Neural cell (in vitro differentiated cells): ENCODE data around the gene NFIA. TPM values are rescaled to one million over a fixed set of nuclear protein-coding genes. Genes with fewer than 3 reads are reported as not detected.

Experiments
- H2AFZ ChIP-seq: fragments of 200-600, 300-800 bp; sonication (generic), shearing (Covaris generic); 2 replicates; pipeline ENCODE4 v1.6.0; 2014; ENCODE audit warnings: low read depth, mild to moderate bottlenecking, antibody characterized with exemption, low read length, moderate library complexity
- H3F3A ChIP-seq: fragments of 200-600 bp; shearing (Covaris generic); 2 replicates; pipeline ENCODE4 v1.6.1; 2016; ENCODE audit warnings: mild to moderate bottlenecking, moderate library complexity, mixed read lengths, antibody characterized with exemption, low read length; ENCODE audit not compliant: insufficient read depth, poor library complexity, severe bottlenecking
- H3K27ac ChIP-seq: fragments of 200-600, 300-800 bp; sonication (generic), shearing (Covaris generic); 2 replicates; pipeline ENCODE4 v1.5.1; 2014; ENCODE audit warnings: mild to moderate bottlenecking, low read length, moderate library complexity
- H3K27me3 ChIP-seq: fragments of 300-800, 200-600 bp; sonication (generic), shearing (Covaris generic); 2 replicates; pipeline ENCODE4 v1.6.0; 2014; ENCODE audit warnings: mild to moderate bottlenecking, low read depth, low read length, moderate library complexity; ENCODE audit not compliant: insufficient read depth
- H3K36me3 ChIP-seq: fragments of 300-800, 200-600 bp; sonication (generic), shearing (Covaris generic); 2 replicates; pipeline ENCODE4 v1.5.1; 2014; ENCODE audit warnings: mild to moderate bottlenecking, antibody characterized with exemption, low read length, moderate library complexity; ENCODE audit not compliant: insufficient read depth
- H3K4me2 ChIP-seq: fragments of 300-800, 200-600 bp; sonication (generic), shearing (Covaris generic); 2 replicates; pipeline ENCODE4 v1.6.0; 2014; ENCODE audit warnings: mild to moderate bottlenecking, low read length
- H3K4me3 ChIP-seq: fragments of 300-800, 200-600 bp; sonication (generic), shearing (Covaris generic); 2 replicates; pipeline ENCODE4 v1.5.1; 2014; ENCODE audit warnings: mild to moderate bottlenecking, low read length, moderate library complexity
- H3K79me2 ChIP-seq: fragments of 200-600 bp; shearing (Covaris generic); replicated peaks from 2 replicates; pipeline ENCODE4 v1.6.0; 2014; ENCODE audit warnings: mild to moderate bottlenecking, low read length, moderate library complexity; ENCODE audit not compliant: insufficient read depth
- H3K9ac ChIP-seq: fragments of 300-800, 200-600 bp; sonication (generic), shearing (Covaris generic); 2 replicates; pipeline ENCODE4 v1.6.1; 2016; ENCODE audit warnings: mild to moderate bottlenecking, low read length, mixed read lengths
- H3K9me2 ChIP-seq: fragments of 200-600 bp; shearing (Covaris generic); 2 replicates; pipeline ENCODE4 v1.6.1; 2016; ENCODE audit warnings: mild to moderate bottlenecking, low read length, mixed read lengths; ENCODE audit not compliant: insufficient read depth
- H3K9me3 ChIP-seq: fragments of 200-600, 300-800 bp; sonication (generic), shearing (Covaris generic); 2 replicates; pipeline ENCODE4 v1.6.1; 2016; ENCODE audit warnings: mild to moderate bottlenecking, mixed run types, low read length, moderate library complexity, mixed read lengths
- H4K20me1 ChIP-seq: fragments of 200-600 bp; shearing (Covaris generic); 2 replicates; pipeline ENCODE4 v1.6.1; 2016; ENCODE audit warnings: mild to moderate bottlenecking, mixed run types; ENCODE audit not compliant: insufficient read depth
- EP300 ChIP-seq: fragments of 450-650 bp; conservative IDR thresholded peaks from 2 replicates; pipeline ENCODE4 v1.6.1; 2014; ENCODE audit warnings: antibody characterized with exemption, mild to moderate bottlenecking, moderate library complexity; ENCODE audit not compliant: poor library complexity, severe bottlenecking
- EZH2 ChIP-seq: fragments of 200-600, 300-800 bp; shearing (Covaris generic), sonication (generic); IDR thresholded peaks from 2 replicates; pipeline ENCODE4 v1.6.1; 2014; ENCODE audit warnings: antibody characterized with exemption, low read length, borderline replicate concordance, mild to moderate bottlenecking; ENCODE audit not compliant: insufficient read depth, poor library complexity, severe bottlenecking
- MXI1 ChIP-seq: fragments of 450-650 bp; conservative IDR thresholded peaks from 2 replicates; pipeline ENCODE4 v1.6.1; 2014; ENCODE audit warnings: antibody characterized with exemption, mild to moderate bottlenecking; ENCODE audit not compliant: poor library complexity, severe bottlenecking
- POLR2AphosphoS5 ChIP-seq: IDR thresholded peaks from 2 replicates; pipeline ENCODE4 v1.6.1; 2012
- RAD21 ChIP-seq: fragments of 450-650 bp; conservative IDR thresholded peaks from 2 replicates; pipeline ENCODE4 v1.6.1; 2014; ENCODE audit warnings: antibody characterized with exemption, mild to moderate bottlenecking, moderate library complexity
- SMC3 ChIP-seq: fragments of 450-650 bp; conservative IDR thresholded peaks from 2 replicates; pipeline ENCODE4 v1.6.1; 2014; ENCODE audit warnings: antibody characterized with exemption, mild to moderate bottlenecking, moderate library complexity; ENCODE audit not compliant: poor library complexity
- TAF1 ChIP-seq: IDR thresholded peaks from 2 replicates; pipeline ENCODE4 v1.6.1; 2012; ENCODE audit warnings: low read depth
- polyA plus RNA-seq: library from polyadenylated mRNA; depleted of rRNA; stranded (reverse); fragments of >200 nt; gene quantifications from 2 replicates; pipeline ENCODE4 v1.2.3, GENCODE V29; 2014
- TF ChIP-seq, protein P1 (sequence below): IDR thresholded peaks from 2 replicates; pipeline ENCODE4 v1.6.1; 2012; ENCODE audit warnings: borderline replicate concordance
- TF ChIP-seq, protein P2 (sequence below): fragments of 450-650 bp; IDR thresholded peaks from 2 replicates; pipeline ENCODE4 v1.5.1; 2014; ENCODE audit warnings: antibody characterized with exemption, mild to moderate bottlenecking, moderate library complexity; ENCODE audit not compliant: poor library complexity, severe bottlenecking

The NFIA gene
- polyA plus RNA-seq, 1 donor from 2014 or later: 0.47 TPM

GRCh38 chr1:61330018-61330417 is 247.7 kb downstream of the NFIA start:
- Histone ChIP-seq H3K79me2 (no peaks in the 10 kb centered on the region), H4K20me1 (no peaks in the 10 kb centered on the region), H3K4me2 (no peak overlapping the region), H3K27me3 (no peaks in the 10 kb centered on the region), H3K9me2 (no peaks in the 10 kb centered on the region), H3K4me3 (no peak overlapping the region), H3K9me3 (no peaks in the 10 kb centered on the region), H3K27ac (no peak overlapping the region), H3F3A (no peaks in the 10 kb centered on the region), H2AFZ (no peak overlapping the region), H3K36me3 (no peaks in the 10 kb centered on the region), H3K9ac (no peak overlapping the region)
- TF ChIP-seq RAD21 (no peak), MXI1 (no peak), EZH2 (no peak), POLR2AphosphoS5 (no peak), TAF1 (no peak), SMC3 (no peak), EP300 (no peak)
- TF ChIP-seq, protein P1, sequence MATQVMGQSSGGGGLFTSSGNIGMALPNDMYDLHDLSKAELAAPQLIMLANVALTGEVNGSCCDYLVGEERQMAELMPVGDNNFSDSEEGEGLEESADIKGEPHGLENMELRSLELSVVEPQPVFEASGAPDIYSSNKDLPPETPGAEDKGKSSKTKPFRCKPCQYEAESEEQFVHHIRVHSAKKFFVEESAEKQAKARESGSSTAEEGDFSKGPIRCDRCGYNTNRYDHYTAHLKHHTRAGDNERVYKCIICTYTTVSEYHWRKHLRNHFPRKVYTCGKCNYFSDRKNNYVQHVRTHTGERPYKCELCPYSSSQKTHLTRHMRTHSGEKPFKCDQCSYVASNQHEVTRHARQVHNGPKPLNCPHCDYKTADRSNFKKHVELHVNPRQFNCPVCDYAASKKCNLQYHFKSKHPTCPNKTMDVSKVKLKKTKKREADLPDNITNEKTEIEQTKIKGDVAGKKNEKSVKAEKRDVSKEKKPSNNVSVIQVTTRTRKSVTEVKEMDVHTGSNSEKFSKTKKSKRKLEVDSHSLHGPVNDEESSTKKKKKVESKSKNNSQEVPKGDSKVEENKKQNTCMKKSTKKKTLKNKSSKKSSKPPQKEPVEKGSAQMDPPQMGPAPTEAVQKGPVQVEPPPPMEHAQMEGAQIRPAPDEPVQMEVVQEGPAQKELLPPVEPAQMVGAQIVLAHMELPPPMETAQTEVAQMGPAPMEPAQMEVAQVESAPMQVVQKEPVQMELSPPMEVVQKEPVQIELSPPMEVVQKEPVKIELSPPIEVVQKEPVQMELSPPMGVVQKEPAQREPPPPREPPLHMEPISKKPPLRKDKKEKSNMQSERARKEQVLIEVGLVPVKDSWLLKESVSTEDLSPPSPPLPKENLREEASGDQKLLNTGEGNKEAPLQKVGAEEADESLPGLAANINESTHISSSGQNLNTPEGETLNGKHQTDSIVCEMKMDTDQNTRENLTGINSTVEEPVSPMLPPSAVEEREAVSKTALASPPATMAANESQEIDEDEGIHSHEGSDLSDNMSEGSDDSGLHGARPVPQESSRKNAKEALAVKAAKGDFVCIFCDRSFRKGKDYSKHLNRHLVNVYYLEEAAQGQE: no peak
- TF ChIP-seq, protein P2, sequence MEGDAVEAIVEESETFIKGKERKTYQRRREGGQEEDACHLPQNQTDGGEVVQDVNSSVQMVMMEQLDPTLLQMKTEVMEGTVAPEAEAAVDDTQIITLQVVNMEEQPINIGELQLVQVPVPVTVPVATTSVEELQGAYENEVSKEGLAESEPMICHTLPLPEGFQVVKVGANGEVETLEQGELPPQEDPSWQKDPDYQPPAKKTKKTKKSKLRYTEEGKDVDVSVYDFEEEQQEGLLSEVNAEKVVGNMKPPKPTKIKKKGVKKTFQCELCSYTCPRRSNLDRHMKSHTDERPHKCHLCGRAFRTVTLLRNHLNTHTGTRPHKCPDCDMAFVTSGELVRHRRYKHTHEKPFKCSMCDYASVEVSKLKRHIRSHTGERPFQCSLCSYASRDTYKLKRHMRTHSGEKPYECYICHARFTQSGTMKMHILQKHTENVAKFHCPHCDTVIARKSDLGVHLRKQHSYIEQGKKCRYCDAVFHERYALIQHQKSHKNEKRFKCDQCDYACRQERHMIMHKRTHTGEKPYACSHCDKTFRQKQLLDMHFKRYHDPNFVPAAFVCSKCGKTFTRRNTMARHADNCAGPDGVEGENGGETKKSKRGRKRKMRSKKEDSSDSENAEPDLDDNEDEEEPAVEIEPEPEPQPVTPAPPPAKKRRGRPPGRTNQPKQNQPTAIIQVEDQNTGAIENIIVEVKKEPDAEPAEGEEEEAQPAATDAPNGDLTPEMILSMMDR: no peak

DNA sequence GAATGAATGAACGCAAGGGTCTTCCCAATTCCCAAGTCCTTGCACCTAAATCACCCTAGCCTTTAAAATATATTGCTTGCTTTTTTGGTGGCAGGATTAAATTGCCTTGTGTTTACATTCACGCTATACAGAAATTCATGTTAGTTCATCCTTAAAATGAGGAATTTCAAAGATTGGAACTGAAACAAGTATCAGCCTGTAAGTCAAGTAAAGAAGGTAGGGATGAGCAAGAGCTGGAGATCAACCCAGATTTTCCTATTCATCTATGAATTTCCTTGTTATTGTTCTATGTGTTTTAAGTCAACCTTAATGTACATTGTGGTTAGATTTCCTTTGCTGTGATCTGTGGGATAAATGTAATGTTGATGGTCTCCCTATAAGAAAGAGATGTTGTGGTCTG is 248.2 kb downstream of the NFIA start:
- Histone ChIP-seq H3K27me3 (no peaks in the 10 kb centered on the region), H3K27ac (no peak overlapping the region), H4K20me1 (no peaks in the 10 kb centered on the region), H3K4me2 (no peak overlapping the region), H3K79me2 (no peaks in the 10 kb centered on the region), H3K4me3 (no peak overlapping the region), H3K9ac (no peak overlapping the region), H3K36me3 (no peaks in the 10 kb centered on the region), H3K9me2 (no peaks in the 10 kb centered on the region), H2AFZ (no peak overlapping the region), H3K9me3 (no peaks in the 10 kb centered on the region), H3F3A (no peaks in the 10 kb centered on the region)
- TF ChIP-seq, protein P2: no peak
- TF ChIP-seq MXI1 (no peak), RAD21 (no peak), EZH2 (no peak), POLR2AphosphoS5 (no peak), SMC3 (no peak), EP300 (no peak), TAF1 (no peak)
- TF ChIP-seq, protein P1: no peak
